Activated T-cell treated with anti-CD3 and anti-CD28 coated beads, Interleukin-2, amount 50 U/mL, for 48 hours (primary cell): Measurements from ENCODE around the gene SF3B6.
"Not testable (repeated sequence)": the region's sequence is repeated elsewhere in the genome, so short reads cannot be mapped to it uniquely, and the experiment has no call there.

Experiments
- DNase-seq, 2 experiments: peaks; one replicate each; pipeline ENCODE4 v3.0.0-alpha.2; 2020

Gene SF3B6

DNA sequence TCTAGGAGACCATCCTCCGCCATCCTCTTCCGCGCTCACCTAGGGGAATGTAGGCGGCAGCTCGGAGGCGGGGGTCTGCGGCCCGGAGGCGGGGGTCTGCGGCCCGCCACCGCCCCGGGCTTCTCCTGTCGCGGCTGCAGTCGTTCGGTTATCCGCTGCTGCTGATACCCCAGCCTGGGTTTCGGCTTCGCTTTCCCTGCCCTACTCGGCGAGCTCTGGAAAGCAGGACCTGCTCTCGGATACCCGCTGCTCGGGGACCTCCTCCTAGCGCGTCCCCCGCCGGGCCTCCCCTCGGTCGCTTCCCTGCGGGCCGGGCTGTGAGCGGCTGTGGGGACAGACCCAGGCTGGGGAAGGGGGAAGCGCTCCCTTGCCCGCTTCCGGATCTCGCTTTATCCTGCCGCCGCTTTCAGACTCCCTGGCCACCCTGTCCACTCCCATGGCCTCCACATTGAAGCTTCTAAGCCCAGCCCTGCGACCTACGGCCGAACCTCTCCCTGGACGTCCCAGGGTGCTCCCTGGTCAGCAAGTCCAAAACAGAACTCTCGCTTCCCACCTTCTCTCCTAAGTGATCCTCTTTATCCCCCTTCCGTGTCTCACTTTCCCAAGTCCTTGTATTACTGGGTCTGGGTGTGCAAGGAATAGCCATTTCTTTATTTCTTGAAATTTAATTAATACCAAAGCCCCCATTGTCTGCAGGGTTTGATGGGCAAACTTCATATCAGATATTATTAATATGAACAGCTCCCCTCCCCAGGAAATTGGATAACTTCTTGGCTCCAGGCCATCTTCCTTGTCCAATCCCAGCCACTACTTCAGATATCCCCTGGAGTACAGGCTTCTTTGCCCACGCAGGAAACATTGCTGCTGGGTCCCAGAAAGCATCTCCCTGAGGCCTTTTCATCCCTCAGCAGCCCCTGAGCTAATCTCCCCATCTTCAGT, 25.8 kb downstream of the SF3B6 start:
- peak; percentile 24 to 36 for DNase-seq

- peak; percentile 67 to 75 for DNase-seq
Observed at GRCh38 chr2:24049485-24050021, 26.6 kb downstream of the SF3B6 start, which contains the start of gene FKBP1B. TSS of gene FKBP1B (plus strand) at chr2:24049741. CDS start at chr2:24049850, 109 bp downstream.

- DNase-seq = no peak
Observed at GRCh38 chr2:24048769-24049484, 27.2 kb downstream of the SF3B6 start.

- DNase-seq = no peak
Observed at GRCh38 chr2:24047703-24048033, 28.5 kb downstream of the SF3B6 start.

DNA sequence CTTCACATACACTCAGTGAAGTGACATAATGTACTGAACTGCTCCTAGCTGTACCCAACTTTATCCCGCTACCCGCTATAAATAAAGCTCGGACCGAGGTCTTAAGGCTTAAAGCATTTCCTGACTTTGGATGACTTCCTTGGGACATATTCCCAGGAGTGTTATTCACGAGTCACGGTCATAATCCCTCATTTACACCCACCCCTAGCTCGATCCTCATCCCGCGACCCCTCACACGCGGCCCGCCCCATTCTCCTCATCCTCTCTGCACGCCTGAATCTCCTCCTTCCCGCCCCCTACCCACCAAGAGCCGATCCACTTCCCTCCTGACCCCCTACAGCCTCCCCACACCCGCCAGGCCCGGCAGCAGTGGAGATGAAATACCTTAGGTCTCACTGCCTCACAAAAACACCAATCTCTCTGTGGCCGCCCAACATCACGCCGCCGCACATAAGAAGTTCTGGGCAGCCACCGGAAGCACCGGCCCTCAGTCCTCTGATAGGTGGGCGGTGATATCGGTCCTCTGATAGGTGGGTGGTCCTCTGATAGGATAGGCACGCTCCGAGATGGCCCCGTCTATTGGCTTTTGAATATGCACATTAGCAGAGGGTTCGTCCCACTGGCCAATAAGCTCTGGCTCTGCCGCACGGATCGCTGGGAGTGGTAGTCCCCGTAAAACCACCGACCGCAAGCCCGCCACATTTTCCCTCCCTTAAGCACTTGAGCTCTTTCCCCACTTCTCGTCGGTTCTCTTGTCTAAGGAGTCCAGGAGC, 29.0 kb downstream of the SF3B6 start, which contains the start of gene WDCP:
WDCP (minus strand) TSS at position 462 of the 773 bp plus-strand sequence. CDS start 7,897 bp downstream, outside the sequence.
- peak; percentile 92 to 93 for DNase-seq

GRCh38 chr2:24046599-24046929, 29.6 kb downstream of the SF3B6 start:
- DNase-seq = no peak

- no peak for DNase-seq
Observed at GRCh38 chr2:24045511-24046508, 30.3 kb downstream of the SF3B6 start.

- not testable (repeated sequence) for DNase-seq
Observed at GRCh38 chr2:24043133-24043532, 33.0 kb downstream of the SF3B6 start.

- no peak for DNase-seq
Observed at GRCh38 chr2:24040511-24040910, 35.6 kb downstream of the SF3B6 start.

- DNase-seq = no peak
Observed at GRCh38 chr2:24038786-24039499, 37.2 kb downstream of the SF3B6 start.

DNA sequence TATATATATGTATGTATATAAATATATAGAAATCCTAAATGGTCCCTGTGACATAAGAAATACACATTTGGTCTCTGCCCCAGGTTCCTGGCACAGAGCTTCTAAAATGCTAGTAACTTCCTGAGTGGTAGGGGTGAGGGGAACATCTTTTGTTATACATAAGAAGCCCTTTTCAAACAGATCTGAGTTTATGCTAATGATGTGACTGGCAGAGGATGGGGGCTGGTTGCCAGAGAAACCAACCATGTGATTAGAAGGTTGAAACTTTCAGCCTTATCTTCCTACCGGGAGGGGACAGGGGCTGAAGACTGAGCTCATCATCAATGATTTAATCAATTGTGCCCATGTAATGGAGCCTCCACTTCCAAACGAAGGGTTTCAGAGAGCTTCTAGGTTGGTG, 49.9 kb downstream of the SF3B6 start:
- no peak for DNase-seq

GRCh38 chr2:24024996-24025663, 51.0 kb downstream of the SF3B6 start:
- no peak for DNase-seq

DNA sequence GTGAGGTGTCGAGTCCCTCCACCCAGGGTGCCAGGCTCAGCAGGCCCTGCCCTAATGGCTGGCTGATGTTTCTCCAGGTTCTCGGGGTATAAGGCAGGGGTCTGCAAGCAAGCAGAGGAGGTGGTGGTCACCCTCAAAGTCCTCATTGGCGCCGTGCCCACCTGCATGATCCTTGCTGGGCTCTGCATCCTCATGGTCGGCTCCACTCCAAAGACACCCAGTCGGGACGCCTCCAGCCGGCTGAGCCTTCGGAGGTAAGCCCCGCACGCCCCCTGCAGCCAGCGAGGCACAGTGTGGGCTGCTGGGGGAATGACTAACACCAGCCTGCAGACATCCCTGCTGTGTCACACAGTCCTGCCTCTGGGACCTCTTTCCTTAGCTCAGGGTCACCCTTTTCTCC, 52.1 kb downstream of the SF3B6 start:
- DNase-seq = no peak

DNA sequence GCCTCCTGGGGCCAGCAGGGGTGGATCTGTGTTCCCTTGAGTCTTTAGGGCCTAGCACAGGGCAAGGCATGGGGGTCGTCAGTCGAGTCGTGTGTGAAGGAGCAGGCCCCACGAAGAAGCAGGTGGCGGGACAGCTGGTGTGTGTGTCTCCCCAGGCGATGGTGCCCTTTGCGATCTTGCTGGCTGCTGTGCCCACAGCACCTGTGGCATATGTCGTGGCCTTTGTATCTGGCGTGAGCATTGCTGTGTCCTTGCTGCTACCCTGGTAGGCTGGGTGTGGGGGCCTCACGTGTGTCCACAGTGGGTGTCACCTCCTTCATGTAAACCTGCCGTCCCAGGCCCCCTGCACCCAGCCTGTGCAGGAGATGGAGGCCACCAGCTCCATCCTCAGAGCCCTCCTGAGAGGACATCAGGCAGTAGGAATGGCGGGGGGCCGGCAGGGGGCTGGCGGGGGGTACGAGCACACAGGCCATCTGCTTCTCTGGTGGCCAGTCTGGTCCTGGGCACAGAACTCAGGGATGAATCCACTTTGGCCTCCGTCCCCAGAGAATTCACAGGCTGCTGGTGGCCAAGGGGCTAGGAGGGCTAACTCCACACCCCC, 53.1 kb downstream of the SF3B6 start:
- no peak for DNase-seq

DNA sequence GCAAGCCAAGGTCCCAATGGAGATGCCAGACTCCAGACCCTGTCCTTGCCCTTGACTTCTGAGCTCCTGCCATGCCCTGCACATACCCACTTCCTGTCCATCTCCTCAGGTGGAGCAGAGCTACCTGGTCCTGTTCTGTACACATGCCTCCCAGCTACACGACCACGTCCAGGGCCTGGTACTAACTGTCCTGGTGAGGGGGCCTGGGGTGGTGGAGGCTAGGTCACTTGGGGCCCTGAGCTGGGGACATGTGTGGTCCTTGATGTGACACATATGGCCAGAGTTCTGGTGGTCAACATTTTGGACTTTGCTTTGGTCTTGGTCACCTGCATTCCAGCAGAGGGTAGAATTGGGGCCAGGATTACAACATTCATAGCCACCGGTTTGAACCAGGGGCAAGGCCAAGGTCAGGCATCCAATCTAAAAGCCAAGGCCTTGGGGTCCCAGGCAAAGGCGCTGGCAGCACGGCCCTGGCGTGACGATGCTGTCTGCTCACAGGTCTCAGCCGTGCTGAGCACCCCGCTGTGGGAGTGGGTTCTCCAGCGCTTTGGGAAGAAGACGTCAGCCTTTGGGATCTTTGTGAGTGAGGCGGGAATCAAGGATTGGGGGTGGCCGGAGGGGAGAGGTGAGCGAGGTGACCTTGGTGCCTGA, 53.7 kb downstream of the SF3B6 start:
- DNase-seq = no peak

GRCh38 chr2:24021122-24021998, 54.8 kb downstream of the SF3B6 start:
- peak; percentile 46 to 55 for DNase-seq

DNA sequence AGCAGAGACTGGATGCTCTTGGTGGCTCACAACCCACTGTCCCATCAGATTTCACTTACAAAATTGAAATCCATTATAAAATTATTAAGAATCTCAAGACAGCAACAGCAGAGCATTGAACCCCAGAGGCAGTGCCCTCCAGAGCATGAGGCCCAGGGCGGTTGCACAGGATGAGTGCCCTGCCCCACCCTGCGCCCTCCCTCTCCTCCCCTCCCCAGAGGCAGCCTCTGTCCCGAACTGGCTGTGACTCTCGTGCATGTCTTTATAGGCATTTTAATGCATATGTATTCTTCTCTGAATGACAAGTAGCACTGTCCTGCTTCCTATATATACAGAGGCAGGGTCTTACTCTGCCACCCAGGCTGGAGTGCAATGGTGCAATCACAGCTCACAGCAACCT, 55.9 kb downstream of the SF3B6 start:
- DNase-seq = no peak

GRCh38 chr2:24019729-24020128, 56.4 kb downstream of the SF3B6 start:
- no peak for DNase-seq
